Panc1 (cell line): ENCODE measurements around the gene DSCAML1.

Experiments
- POLR2AphosphoS5 ChIP-seq: IDR thresholded peaks from 2 replicates; pipeline ENCODE4 v1.6.1; 2012; ENCODE audit warnings: mild to moderate bottlenecking, low read depth, low read length, moderate library complexity
- SIN3A ChIP-seq: IDR thresholded peaks from 2 replicates; pipeline ENCODE4 v1.6.1; 2012; ENCODE audit warnings: low read depth, mild to moderate bottlenecking, low read length, moderate library complexity, borderline replicate concordance; ENCODE audit not compliant: insufficient read depth
- TCF7L2 ChIP-seq: IDR thresholded peaks from 2 replicates; pipeline ENCODE4 v1.6.1; 2011; ENCODE audit warnings: mild to moderate bottlenecking, low read depth, low read length, inconsistent platforms
- TF ChIP-seq, protein P1 (sequence below): fragments of 450-650 bp; IDR thresholded peaks from 2 replicates; pipeline ENCODE4 v1.5.1; 2017; ENCODE audit warnings: mild to moderate bottlenecking
- TF ChIP-seq, protein P2 (sequence below), 2 experiments: IDR thresholded peaks; 2 replicates each; pipeline ENCODE4 v1.6.1; 2011 to 2012; ENCODE audit warnings: low read depth in 2 of 2, control low read depth in 1 of 2, low read length in 1 of 2, mild to moderate bottlenecking in 1 of 2, moderate library complexity in 1 of 2; ENCODE audit not compliant: insufficient read depth in 1 of 2

DNA sequence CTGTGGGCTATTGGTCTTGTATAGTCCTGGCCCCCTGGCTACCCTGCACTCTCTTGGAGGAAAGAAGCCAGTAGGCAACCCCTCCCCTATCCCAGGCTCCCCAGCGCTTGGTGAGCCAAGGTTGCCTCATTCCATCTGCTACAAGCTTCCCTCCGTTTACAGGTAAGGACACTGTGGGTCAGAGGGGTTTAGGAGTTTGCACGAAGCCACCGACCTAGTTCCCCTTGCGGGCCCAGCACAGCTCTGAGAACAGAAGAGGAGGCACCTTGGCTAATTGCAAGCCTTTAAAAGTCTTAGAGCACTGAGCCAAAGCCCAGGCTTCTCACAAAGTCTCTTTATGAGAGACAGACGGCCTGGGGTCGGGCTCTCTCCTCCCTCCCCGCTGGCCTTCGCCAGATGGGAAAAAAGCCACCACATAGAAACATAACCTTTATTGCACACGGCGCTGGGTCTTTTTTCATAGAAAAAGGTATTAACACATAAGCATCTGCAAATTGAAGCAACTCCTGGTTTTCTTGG is 369.6 kb downstream of the DSCAML1 start:
- TF ChIP-seq, protein P1, sequence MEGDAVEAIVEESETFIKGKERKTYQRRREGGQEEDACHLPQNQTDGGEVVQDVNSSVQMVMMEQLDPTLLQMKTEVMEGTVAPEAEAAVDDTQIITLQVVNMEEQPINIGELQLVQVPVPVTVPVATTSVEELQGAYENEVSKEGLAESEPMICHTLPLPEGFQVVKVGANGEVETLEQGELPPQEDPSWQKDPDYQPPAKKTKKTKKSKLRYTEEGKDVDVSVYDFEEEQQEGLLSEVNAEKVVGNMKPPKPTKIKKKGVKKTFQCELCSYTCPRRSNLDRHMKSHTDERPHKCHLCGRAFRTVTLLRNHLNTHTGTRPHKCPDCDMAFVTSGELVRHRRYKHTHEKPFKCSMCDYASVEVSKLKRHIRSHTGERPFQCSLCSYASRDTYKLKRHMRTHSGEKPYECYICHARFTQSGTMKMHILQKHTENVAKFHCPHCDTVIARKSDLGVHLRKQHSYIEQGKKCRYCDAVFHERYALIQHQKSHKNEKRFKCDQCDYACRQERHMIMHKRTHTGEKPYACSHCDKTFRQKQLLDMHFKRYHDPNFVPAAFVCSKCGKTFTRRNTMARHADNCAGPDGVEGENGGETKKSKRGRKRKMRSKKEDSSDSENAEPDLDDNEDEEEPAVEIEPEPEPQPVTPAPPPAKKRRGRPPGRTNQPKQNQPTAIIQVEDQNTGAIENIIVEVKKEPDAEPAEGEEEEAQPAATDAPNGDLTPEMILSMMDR = no peak
- no peak for TF ChIP-seq TCF7L2
- TF ChIP-seq POLR2AphosphoS5 = no peak
- TF ChIP-seq, protein P2, sequence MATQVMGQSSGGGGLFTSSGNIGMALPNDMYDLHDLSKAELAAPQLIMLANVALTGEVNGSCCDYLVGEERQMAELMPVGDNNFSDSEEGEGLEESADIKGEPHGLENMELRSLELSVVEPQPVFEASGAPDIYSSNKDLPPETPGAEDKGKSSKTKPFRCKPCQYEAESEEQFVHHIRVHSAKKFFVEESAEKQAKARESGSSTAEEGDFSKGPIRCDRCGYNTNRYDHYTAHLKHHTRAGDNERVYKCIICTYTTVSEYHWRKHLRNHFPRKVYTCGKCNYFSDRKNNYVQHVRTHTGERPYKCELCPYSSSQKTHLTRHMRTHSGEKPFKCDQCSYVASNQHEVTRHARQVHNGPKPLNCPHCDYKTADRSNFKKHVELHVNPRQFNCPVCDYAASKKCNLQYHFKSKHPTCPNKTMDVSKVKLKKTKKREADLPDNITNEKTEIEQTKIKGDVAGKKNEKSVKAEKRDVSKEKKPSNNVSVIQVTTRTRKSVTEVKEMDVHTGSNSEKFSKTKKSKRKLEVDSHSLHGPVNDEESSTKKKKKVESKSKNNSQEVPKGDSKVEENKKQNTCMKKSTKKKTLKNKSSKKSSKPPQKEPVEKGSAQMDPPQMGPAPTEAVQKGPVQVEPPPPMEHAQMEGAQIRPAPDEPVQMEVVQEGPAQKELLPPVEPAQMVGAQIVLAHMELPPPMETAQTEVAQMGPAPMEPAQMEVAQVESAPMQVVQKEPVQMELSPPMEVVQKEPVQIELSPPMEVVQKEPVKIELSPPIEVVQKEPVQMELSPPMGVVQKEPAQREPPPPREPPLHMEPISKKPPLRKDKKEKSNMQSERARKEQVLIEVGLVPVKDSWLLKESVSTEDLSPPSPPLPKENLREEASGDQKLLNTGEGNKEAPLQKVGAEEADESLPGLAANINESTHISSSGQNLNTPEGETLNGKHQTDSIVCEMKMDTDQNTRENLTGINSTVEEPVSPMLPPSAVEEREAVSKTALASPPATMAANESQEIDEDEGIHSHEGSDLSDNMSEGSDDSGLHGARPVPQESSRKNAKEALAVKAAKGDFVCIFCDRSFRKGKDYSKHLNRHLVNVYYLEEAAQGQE (IDR thresholded peaks at IDR 0.05; ENCODE audit: insufficient read depth in 1 of 2, low read depth in 2 of 2, low read length in 1 of 2) = no peak
- no peak for TF ChIP-seq SIN3A
